ENCODE data around the gene TFG.

The TFG gene

GRCh38 chr3:100782906-100783305, 73.6 kb downstream of the TFG start:
- DNase-seq (ENCODE audit: low read depth) = peak; percentile 12
- no peak for TF ChIP-seq CTCF (conservative IDR thresholded peaks at IDR 0.05; ENCODE audit: low read depth, low read length)
- no peak overlapping the region for H3K4me3 ChIP-seq (ENCODE audit: low read depth, low read length)

- H3K4me3 ChIP-seq (ENCODE audit: low read depth, low read length) = no peak overlapping the region
- TF ChIP-seq CTCF (conservative IDR thresholded peaks at IDR 0.05; ENCODE audit: low read depth, low read length) = no peak
- no peak for DNase-seq (ENCODE audit: low read depth)
Observed at GRCh38 chr3:100783619-100784018, 74.3 kb downstream of the TFG start.

- H3K4me3 ChIP-seq (ENCODE audit: low read depth, low read length) = no peak overlapping the region
- peak; percentile 25 for DNase-seq (ENCODE audit: low read depth)
- TF ChIP-seq CTCF (conservative IDR thresholded peaks at IDR 0.05; ENCODE audit: low read depth, low read length) = no peak
Observed at GRCh38 chr3:100789579-100789978, 80.3 kb downstream of the TFG start.

GRCh38 chr3:100796556-100796955, 87.3 kb downstream of the TFG start:
- DNase-seq (ENCODE audit: low read depth) = peak; percentile 63
- peak; percentile 52 for TF ChIP-seq CTCF (conservative IDR thresholded peaks at IDR 0.05; ENCODE audit: low read depth, low read length)
- H3K4me3 ChIP-seq (ENCODE audit: low read depth, low read length) = peak overlapping the region; percentile 25

- no peak overlapping the region for H3K4me3 ChIP-seq (ENCODE audit: low read depth, low read length)
- no peak for DNase-seq (ENCODE audit: low read depth)
- no peak for TF ChIP-seq CTCF (conservative IDR thresholded peaks at IDR 0.05; ENCODE audit: low read depth, low read length)
Observed at GRCh38 chr3:100798012-100798411, 88.7 kb downstream of the TFG start.

Measured in choroid plexus epithelial cell (primary cell).